ENCODE measurements around the gene SLC9A9.

- TF ChIP-seq CTCF (IDR thresholded peaks at IDR 0.05) (no peak), POLR2AphosphoS5 (IDR thresholded peaks at IDR 0.05) (no peak), POLR2A (IDR thresholded peaks at IDR 0.05; ENCODE audit: low read depth) (no peak), EP300 (IDR thresholded peaks at IDR 0.05) (no peak)
These were observed 285.5 kb downstream of the SLC9A9 start for GRCh38 chr3:143562789-143563188.

All from esophagus muscularis mucosa (tissue), 4 donors.